Stimulated activated CD4-positive, alpha-beta T cell treated with anti-CD3 and anti-CD28 coated beads, Interleukin-4, amount 100 ng/mL, for 48 hours (primary cell): ENCODE results near the gene CAPN11.

ENCODE experiments used
- DNase-seq, 2 donors: peaks; one replicate each; pipeline ENCODE4 v3.0.0-alpha.2; 2020; ENCODE audit warnings: low read depth in 2 of 2

Gene CAPN11

DNA sequence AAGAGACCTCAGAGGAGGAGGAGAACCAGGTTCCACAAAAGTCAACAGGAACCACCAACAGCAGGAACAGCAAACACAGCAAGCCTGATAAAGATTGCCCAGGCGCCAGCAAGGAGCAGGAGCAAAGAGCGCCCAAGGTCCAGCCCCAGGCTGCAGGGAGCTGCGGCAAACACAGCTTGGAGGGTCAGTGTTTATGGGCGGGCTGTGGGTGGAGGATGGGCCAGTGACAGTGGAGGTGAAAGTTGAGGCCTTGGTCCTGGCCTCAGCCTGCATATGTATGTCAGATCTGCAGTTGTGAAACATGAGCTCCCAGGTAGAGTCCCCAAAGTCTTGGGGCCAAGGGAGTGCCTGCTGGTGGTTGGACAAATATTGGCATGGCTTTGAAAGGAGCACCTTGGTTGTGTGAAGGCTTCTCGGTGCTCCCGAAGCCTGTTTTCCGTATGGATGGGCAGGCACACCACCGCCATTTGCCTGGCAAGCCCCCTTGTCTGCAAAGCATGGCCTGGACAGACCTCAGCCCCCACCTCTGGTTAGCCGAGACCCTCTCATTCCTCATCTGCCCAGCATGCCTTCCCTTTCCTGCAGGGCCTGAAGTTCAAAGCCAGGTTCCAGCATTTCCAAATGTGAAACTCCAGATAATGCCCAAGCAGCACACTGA lies 2.0 kb upstream of the CAPN11 start:
- DNase-seq = no peak

- no peak for DNase-seq
Measured at GRCh38 chr6:44157152-44157521, 1.5 kb upstream of the CAPN11 start.

DNA sequence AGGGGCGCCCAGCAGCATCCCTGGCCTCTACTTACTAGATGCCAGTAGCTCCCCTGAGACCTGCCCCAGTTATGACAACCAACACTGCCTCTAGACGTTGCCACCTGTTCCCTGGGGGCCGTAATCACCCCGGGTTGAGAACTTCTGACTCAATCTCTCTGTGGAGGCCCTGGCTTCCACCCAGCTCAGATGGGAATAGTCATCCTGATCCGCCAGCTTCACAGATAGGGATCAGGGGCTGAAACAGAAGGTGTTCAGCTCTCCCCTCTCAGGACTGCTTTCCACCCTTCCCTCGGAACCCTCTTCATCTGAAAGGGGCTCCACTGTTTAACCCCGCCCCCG lies 3.3 kb downstream of the CAPN11 start:
- no peak for DNase-seq

GRCh38 chr6:44162876-44163625 lies 4.4 kb downstream of the CAPN11 start:
- DNase-seq = no peak

DNA sequence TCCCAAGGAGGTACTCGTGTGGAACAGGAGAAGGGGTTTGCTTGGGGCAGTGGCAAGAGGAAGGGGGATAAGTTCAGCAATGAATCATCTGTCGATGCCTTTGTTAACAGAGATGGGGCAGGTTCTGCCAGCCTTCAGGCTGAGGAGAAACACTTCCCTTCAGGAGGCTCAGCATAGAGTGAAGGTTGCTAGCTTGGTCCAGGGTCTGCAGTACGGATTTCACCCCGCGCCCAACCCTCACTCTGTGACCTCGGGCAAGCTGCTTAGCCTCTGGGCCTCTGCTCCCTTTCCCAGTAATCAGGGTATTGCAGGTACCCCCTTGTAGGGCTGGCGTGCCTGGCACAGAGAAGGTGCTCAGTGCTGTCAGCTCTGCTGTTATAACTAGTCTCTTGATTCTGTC lies 7.5 kb downstream of the CAPN11 start:
- DNase-seq = no peak

DNA sequence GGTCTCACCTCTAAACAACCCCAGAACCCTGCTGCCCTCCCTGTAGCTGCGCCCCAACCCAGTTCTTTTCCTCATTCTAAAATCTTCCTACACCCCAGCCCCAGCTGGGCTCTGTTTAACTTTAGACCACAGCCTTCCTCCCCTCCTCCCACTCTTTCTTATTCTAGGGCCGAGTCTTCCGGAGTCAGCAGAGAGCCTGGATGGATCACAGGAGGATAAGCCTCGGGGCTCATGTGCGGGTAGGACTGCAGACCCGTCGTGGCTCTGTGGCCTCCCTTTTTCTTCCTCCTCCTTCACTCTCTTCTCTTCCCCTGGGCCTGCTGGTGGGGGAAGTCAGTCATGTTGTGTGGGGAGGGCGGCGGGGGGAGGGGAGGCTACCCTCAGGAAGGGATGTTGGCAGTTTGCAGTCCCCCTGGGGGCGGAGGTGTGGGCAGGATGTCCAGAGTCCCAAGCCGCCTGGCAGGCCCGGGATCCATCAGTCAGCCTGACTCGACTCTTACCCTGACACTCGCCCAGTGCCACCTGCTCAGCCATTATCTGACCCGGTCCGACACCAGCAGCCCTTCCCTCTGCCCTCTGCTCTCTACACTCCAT lies 8.1 kb downstream of the CAPN11 start:
- DNase-seq = no peak

DNA sequence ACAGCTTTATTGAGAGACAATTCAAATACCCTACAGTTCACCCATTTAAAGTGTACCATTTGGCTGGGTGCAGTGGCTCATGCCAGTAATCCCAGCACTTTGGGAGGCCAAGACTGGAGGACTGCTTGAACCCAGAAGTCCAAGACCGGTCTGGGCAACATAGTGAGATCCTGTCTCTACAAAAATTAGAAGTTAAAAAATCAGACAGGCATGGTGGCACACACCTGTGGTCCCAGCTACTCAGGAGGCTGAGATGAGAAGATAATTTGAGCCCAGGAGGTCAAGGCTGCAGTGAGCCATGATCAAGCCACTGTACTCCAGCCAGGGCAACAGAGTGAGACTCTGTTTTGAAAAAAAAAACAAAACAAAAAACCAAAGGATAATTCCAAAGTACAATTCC lies 8.9 kb downstream of the CAPN11 start:
- no peak for DNase-seq

DNA sequence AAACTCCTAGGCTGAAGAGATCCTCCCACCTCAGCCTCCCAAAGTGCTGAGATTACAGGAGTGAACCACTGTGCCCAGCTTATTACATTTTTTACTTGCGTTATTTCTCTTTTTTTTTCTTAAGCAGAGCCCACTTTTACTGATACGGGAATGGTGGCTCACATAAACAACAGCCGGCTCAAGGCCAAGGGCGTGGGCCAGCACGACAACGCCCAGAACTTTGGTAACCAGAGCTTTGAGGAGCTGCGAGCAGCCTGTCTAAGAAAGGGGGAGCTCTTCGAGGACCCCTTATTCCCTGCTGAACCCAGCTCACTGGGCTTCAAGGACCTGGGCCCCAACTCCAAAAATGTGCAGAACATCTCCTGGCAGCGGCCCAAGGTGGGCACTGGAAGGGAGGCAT lies 10.5 kb downstream of the CAPN11 start:
- DNase-seq = no peak

- DNase-seq = no peak
Measured at GRCh38 chr6:44169886-44170570, 11.4 kb downstream of the CAPN11 start.

GRCh38 chr6:44171899-44172546 lies 13.4 kb downstream of the CAPN11 start:
- DNase-seq = peak in 1 of 2 donors; percentile 34

- DNase-seq = peak; percentile 78 to 84
Measured at GRCh38 chr6:44172731-44173500, 14.3 kb downstream of the CAPN11 start.

DNA sequence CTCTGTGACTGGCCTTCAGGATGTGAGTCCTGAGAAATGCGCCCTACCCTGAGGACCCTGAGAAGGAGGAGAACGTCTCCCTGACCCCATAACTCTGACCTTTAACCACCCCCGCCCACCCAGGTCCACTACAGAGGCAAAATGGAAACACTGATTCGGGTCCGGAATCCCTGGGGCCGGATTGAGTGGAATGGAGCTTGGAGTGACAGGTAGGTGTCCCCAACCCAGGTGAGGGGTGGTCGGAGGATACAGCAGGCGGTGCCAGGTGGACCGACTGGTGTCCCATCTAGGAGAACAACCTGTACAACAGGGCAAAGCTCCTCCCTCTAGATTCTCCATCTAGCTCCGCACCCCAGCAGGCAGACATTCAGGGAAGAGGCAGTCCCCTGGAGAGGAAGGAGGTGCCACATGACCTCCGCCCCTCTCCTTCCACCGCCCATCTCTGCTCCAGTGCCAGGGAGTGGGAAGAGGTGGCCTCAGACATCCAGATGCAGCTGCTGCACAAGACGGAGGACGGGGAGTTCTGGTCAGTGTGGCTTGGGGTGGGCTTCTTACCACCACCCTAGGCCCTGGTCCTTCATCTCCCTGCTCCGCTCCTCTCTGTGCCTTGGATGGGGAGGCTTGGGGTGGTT lies 17.6 kb downstream of the CAPN11 start:
- no peak for DNase-seq

GRCh38 chr6:44176762-44177509 lies 18.3 kb downstream of the CAPN11 start:
- no peak for DNase-seq

DNA sequence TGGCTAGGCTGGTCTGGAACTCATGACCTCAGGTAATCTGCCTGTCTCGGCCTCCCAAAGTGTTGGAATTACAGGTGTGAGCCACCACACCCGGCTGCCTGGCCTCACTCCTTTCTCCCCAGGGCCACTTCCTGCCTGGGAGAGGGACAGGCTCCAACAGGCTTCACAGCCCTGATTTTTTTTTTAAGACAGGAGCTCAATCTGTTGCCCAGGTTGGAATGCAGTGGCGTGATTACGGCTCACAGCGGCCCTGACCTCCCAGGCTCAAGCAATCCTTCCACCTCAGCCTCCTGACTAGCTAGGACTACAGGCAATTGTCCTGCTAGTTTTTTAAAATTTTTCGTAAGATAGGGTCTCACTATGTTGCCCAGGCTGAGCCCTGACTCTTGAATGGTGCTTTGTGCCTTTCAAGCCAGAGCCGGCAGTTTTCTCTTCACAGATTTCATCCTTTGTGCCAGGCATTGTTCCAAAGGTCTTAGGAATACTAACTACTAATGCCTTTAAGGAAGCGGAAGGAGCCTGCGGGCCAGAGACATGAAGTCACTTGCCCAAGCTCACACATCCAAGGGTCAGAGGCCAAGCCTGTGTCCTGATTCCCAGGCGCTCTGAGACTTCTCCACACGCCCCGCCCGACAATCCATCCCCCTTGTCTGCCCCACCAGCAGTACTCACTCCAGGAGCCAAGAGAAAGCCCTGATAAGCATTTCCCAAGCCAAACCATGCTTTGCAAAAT lies 19.2 kb downstream of the CAPN11 start:
- DNase-seq = no peak

DNA sequence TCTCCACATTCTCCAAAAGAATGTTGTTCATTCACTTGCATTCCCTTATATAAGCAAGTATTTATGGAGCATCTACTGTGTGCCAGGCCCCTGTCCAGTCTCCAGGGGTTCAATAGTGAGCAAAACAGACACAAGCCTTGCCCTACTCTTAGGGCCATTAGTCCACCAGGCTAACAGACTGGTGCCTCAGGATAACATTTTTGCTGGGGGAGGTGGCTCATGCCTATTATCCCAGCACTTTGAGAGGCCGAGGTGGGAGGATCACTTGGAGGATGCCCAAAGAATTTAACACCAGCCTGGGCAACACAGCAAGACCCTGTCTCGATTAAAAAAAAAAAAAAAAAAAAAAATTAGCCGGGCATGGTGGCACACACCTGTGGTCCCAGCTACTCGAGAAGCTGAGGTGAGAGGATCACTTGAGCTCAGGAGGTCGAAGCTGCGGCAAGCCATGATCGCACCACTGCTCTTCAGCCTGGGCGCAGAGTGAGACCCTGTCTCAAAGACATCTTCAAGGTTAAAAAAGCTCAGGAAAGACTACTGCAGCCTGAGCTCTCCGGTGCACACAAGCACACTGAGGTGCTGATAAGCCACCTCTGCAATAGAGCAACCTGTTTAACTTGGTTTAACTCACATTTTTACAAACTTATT lies 19.9 kb downstream of the CAPN11 start:
- DNase-seq = no peak

- no peak for DNase-seq
Measured at GRCh38 chr6:44179072-44179536, 20.5 kb downstream of the CAPN11 start.

- DNase-seq = no peak
Measured at GRCh38 chr6:44179648-44180047, 21.0 kb downstream of the CAPN11 start.

DNA sequence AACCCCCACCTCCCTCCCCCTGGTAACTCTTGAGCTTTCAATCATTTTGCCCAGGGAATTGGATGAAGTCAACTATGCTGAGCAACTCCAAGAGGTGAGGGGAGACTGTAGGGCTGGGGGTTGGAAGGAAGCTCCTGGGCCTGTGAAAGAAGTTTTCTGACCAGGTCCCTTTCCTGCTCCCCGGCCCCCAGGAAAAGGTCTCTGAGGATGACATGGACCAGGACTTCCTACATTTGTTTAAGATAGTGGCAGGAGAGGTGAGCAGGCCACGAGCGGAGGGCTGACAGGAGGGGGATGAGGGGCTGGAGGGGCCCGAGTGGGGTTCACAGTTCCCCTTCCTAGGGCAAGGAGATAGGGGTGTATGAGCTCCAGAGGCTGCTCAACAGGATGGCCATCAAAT lies 21.8 kb downstream of the CAPN11 start:
- no peak for DNase-seq

- DNase-seq = no peak
Measured at GRCh38 chr6:44180886-44181285, 22.3 kb downstream of the CAPN11 start.
